ENCODE measurements around the gene ANXA6.

ANXA6 gene

DNA sequence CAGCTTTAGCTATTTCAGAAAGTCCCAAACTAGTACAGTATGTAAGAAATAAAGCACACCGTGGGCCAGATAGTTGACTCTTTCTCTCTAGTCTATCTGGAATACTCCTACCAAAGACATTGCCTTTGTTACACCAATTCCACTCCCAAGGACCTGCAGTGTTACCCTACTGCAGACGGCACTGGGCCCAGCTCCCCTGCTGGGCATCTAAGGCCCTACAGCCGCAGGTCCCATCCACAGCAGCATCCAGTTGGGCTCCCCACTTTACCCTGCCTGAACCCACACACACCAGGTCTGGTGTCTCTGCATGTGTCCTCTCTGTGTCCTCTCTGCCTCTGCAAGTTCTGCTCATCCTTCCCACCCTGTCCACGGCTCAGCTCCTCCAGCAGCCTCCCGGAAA lies 99.3 kb downstream of the ANXA6 start:
- DNase-seq: no peak

DNA sequence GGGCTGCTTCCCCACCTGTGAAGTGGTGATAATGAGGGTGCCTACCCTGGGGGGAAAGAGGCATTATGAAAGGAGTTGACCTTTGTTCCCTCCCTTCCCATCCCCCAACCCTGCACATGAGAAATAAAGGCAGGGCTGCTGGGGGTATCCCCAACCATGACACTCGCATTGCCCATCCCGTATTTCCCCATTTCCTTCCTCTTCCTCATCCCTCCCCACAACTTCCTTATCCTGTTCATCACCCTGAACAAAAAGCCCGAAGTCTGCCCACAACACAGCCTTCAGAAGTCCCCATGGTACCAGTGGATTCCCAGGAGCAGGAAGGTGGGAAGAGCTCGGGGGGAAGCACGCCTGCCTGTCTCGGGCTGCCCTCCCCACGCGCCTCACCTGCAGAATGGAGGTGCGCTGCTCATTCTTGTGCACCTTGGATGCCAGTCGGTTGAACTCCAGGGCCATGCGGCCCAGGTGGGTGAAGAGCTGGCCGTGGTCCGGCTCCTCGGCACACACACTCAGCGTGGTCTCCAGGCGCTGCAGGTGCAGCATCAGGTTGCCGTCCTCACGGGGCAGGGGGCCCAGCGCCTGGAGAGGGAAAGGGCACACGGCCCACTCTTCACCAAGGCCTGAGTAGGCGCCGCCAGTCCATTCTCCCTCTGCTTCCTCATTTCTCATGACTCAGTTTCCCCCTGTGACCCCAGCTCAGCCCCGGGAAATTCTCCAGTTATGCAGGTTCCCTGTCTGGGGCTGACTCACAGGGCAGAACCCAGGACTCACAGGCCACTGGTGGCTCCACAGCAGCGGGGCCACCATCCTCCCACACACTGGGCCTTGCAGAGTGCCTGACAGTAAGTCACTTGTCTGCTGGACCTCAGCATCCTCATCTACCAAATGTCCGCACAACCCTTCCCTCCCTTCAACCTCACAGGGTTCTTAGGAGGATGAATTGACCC lies 100.9 kb downstream of the ANXA6 start:
- no peak for DNase-seq

DNA sequence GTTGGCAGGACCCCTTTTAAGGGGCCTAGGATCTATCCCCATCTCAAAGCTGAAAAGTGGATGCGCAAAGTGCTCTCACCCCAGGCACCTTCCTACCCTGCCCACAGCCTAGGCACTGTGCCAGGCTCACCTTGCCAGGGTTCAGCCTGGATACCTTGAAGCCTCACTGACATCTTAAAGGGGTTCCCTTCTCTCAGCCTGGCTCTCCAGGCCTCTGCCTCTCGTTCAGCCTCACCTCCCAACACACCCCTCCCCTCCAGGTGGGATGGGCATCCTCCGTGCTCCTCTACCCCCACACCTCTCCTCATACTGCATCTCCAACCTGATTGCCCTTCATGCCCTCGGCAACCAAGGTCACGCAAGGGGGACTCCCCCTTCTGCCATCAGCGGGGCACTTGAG lies 102.2 kb downstream of the ANXA6 start:
- DNase-seq: no peak

DNA sequence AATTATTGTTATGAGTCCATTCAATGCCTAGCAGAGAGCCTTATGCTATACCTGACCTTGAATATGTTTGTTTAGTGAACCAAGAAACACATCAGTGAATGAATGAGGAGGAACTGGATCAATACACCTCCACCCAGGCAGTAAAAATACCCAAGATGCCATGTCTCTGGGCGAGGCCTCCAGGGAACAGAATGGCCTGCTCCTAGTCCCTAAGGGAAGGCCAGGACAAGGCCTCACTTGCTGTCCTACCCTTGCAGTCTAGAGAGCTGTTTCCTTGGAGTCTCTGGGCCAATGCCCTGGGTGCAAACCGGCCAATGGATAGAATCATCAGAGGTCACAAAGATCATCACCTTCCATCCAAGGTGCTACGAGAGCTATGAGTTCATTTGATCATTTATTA lies 102.9 kb downstream of the ANXA6 start:
- DNase-seq: no peak

DNA sequence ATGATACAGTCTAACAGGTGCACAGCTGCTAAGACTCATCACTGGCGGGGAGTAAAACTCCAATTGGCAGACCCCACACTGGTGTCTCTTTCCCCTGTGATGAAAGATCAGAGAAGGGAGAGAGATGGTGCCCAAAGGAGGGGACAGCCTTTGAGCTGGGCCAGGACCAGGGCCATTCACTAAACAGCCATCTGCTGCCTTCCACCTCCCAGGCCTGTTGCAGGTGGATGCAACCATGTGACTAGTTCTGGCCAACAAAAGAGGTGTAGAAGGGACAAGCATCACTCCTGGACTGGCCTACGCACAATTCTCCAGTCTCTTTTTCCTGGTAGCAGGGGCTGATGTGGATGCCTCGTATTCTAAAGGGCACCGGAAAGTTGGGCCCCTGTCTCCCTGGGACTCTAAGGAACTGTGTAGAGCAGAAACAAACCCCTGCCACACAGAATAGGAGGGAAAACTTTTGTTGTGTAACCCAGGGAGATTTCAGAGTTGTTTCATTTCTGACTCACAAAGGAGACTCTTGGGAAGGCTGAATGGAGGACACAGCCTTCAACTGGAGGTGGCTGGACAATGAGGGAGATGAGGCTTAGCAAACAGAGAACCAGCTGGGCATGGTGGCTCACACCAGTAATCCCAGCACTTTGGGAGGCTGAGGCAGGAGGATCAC lies 103.7 kb downstream of the ANXA6 start:
- no peak for DNase-seq

DNA sequence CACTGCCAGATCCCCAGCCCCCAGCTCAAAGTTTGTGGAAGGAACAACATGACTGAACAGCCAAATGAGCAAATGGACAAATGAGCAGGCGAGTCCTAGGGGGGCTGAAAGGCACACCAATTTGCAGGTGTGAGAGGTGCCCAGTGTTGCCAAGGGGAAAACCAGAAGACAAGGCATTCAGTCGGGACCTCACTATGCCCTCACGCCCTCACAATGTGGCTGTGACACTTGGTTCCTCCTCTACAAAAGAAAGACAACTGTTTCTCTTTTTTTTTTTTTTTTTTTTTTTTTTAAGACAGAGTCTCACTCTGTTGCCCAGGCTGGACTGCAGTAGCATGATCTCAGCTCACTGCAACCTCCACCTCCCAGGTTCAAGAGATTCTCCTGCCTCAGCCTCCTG lies 104.7 kb downstream of the ANXA6 start:
- DNase-seq: no peak

DNA sequence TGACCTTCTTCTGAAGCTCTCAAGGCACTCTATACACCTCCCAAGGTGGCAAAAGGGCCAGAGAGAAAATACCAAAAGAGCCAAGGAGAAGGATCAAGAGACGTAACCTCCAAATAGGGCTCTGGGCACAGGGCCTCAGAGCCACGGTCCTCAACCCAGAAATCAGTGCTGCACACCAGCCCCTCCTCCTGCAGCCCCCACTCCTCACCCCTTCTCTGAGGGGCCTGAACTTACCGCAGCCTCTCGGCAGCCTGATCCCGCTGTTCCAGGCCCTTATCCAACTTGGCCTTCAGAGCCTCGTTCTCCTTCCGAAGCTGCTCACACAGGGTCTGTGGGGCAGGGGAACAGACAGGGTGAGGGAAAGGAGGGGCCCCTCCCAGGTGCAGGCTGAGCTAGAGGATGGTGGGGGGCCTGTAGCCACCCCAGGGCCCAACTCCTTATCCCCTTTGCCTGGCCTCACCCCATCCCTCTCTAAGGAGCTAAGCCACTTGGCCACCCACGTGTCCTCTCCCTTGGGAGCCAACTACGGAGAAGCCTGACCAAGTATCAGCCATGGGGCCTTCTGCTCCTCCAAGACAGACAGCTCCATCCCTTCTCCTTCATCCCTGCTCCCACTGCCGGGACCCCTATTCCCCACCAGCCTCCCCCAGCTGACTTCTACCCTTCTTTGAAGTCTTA lies 105.5 kb downstream of the ANXA6 start:
- no peak for DNase-seq

DNA sequence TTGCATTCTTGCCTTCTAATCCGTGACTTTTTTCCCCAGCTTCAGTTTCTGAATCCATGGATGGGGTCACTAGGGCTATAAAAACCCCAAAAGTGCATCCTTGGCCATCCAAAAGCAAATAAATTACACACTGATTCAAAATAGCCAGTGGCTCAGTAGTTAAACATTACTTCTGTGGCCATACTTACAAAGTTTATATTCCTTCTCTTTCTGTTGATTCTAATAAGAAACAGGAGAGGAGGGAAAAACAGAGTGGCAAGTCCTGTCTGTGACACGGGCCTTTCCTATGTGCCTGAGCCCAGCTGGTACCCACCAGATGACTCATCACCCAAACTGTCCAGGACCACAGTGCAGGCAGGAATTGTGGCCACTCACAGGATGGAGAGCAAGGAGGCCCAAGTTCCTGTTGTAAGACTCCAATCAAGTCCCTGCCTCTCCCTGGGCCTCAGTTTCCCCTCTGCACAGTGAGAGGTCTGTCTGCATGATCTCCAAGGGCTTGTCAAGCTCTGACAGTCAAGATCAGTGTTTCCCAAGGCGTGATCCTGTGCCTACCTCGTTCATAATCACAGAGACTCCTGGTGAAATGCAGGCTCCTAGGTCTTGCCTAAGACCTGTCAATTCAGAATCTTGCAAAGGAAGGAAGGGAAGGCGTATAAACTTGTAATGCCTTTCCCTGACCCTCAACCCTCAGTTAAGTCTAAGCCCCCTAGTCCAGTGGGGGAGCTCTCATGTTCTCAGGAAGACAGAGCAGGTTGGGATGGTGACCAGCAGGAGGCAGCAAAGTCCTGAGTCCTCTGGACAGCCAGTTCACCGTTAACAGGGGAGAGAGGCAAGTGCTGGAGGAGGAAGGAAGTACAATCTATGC lies 106.3 kb downstream of the ANXA6 start:
- DNase-seq: peak; percentile 70

Measured in HCEC 1CT (cell line).